GM18526 (cell line): ENCODE data around the gene PRR30.

Source experiments
- POLR2A ChIP-seq: IDR thresholded peaks from 3 replicates; pipeline ENCODE4 v1.6.1; 2011; ENCODE audit not compliant: insufficient read length; ENCODE audit errors: extremely low read depth

PRR30 gene

DNA sequence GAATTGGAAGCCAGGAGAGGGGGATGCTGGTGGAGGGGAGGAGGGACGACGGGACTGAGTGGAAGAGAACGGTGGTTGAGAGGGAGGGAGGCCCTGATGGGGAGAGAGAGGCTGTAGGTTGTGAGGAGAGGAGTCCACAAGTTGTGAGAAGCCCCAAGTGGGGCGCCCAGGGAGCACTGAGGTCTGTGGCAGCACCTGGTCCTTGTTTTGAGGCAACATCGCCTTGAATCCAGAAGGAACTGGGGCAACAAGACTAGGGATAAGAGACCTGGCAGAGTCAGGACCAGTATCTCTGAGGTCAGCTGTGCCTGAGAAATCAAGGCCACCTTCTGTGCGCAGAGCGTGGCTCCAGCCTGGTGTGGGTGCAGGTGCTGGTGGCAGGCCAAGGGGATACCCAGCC is 1.1 kb downstream of the PRR30 start:
- no peak for TF ChIP-seq POLR2A

DNA sequence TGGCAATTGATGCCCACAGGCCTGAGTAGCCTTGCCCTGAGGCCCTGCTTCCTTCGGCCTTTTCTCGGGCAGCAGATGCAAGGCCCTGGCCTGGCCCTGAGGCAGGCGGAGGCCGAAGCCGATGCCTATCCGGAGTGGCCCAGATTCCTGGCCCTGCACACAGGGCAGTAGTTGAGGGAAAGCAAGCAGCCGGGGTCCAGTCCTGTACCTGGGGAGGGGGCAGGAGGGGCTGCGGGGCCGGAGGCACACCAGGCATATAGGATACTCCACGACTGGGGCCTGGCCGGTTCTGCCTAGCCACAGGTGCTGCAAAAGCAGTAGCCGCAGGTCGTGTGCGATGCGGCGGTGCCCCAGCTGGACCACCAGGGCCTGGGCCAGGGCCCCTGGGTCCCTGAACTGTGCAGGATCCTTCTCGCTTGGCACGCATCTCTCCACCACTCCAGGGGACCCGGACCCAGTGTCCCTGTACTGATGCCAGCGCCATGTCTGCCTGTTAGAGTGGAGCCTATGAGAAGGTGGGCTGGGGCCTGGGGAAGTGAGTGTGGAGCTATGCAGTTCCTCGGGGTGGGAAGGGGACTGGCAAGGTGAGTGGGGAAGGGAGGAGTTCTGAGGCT is 1.8 kb downstream of the PRR30 start:
- no peak for TF ChIP-seq POLR2A

DNA sequence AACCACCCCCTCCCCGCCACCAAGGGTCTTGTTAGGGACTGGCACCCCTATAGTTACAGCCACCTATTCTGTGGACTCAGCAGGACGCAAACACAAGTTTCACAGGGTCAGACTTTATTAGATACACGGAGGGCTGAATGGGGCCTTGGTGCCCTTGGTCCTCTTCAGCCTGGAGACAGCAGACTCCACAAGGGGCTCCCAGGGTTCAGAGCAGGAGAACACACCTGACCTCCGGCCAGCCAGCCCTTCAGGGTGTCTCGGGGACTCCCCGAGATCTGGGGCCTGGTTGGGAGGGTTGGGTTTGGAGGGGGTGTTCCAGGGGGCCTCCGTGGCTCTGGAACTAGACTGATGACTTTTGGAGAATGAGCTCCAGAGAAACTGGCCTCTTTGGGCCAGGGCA is 2.5 kb downstream of the PRR30 start:
- no peak for TF ChIP-seq POLR2A

DNA sequence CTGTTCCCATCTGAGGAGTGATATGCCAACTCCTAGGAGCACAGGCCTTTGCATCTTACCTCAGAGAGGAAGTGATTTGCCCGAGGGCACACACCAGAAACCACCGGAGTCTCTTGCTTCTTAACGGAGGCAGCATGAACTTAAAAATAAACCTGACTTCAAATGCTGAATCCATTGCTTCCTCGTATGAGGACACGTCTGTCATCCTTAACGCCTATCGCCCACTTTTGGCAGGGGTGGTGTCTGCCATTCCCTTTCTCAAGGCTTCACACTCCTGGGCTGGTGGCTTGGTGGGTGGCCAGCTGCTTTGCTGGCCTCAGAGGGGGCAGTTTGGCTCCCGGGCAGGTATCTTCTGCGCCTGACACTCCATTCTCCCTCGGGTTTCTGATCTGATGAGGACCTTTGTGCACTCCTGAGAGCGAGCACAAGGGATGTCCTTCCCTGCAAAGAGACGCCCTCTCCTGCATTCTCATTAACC is 3.7 kb downstream of the PRR30 start:
- TF ChIP-seq POLR2A = no peak

DNA sequence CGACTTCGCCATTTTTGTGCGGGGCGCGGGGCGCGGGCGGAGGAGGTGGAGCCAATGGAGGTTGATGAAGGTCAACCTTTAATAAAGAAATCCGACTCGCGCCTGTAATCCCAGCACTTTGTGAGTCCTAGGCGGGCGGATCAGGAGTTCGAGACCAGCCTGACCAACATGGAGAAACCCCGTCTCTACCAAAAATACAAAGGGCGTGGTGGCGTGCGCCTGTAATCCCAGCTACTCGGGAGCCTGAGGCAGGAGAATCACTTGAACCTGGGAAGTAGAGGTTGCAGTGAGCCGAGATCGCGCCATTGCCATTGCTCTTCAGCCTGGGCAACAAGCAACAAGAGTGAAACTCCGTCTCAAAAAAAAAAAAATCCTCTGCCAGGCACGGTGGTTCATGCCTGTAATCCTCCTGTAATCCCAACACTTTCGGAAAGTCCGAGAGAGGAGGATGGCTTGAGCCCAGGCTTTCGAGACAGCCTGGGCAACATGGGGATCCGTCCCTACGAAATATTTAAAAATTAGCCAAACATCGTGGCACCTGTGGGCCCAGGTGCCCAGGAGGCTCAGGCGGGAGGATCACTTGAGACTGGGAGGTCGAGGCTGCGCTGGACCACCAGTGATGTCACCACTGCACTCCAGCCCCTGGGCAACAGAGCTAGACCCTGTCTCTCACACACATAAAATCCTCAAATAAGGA is 4.3 kb downstream of the PRR30 start:
- no peak for TF ChIP-seq POLR2A

DNA sequence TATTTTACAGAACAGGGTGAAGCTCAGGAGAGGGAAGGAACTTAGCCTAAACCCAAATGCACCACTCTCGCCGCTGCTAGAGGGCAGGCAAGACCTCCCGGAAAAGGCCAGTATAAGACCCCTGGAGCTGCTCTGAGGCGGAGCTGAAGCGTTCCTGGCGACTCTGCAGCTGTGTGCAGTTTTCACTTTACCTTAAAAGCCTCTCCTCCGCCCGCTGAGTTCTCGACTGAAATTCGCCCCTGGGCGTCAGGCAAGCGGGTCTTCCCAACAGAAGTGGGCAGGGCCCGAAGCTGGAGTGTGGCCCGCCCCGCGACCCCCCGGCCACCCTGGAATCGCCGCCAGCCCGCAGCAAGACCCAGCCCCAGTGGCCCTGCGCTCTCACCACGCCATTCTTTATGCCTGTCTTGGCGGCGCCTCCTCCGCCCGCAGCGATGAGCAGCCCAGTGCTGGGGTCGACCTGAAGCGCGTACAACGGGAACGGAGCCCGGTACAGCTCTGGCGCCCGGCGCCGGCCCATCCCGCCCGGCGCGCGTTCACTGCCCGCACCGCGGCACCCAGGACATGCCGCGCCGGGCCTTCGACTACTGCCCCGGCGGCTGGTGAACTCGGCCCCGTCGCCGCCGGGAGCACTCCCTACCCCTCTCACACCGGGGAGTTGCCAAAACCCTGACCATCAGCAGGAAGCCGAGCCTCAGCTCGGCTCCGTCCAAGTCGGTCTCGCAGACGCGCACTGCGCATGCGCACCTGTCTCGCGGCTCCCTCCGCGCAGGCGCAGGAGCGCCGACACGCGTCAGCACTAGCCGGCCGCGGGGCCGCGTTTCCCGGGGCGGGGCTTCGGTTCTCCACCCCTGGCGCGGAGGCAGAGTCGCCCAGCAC is 5.1 kb downstream of the PRR30 start, which contains the start of gene PREB:
PREB (minus strand) TSS at position 732 of the 876 bp plus-strand sequence; CDS start at position 517, 215 bp downstream.
- TF ChIP-seq POLR2A = peak; percentile 92

DNA sequence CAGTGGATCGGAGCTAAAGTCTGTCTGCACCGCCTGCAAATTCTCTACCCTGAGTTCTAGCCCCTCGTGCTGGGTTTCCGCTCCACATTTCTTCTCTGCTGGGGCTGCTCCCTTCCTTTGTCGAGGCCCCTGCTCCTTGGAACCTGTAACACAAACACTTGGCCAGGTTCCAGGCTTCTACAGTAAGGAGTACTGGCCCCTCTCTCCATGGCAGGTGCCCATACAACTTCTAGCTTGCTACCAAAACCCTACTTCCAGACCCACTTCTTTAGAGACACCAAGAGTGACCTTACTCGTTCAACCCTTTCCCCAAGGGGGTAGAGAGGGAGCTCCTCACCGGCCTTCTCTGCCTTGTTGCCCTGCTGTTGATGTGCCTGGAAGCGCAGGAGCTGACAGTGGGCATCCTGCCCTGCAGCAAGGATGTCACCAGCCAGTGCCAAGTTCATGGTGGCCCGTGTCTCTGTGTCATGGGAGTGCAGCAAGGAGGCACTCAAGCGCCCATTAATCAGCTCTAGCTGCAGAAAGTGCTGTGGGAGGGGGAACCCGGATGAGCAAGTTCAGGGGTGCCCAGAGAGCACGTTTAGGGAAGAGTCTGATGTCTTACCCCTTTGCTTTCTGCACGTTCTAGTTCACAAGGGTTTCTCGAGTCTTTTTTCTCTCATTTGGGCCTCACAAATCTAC is 5.9 kb downstream of the PRR30 start:
- TF ChIP-seq POLR2A = no peak

DNA sequence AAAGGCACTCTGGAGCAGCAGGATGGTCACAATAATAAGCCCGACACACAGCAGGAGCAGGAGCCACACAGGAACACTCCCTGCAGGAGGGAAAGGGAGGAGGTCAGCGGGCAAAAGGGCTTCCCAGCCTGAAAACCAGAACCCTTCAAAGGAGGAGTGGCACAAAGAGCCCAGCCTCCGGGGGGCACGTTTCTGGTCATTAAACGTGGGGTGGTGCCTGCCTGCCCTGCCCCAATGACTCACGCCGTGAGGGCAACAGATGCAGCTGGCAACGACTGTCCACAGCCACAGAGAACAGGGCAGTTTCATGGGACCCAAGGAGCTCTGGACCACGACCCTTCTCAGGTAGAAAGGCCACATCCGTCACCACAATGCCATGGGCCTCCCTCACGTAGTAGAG is 7.8 kb downstream of the PRR30 start:
- TF ChIP-seq POLR2A = no peak

DNA sequence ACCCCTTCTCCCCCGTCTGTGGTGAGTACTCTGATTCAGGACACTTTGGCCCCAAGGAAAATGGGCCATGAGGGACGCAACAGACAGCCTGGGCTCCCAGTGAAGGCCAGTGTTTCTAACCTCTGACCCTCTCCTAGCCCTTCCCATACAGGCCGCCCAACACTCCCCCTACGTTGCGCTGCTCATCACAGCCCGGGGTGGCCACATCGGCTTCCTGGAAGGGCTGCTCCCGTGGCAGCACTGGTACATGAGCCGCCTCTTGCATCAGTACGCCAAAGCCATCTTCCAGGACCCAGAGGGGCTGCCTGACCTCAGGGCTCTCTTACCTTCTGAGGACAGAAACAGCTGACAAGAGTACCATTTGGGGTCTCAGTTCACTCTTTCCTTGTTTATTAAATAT is 8.8 kb downstream of the PRR30 start:
- TF ChIP-seq POLR2A = no peak

DNA sequence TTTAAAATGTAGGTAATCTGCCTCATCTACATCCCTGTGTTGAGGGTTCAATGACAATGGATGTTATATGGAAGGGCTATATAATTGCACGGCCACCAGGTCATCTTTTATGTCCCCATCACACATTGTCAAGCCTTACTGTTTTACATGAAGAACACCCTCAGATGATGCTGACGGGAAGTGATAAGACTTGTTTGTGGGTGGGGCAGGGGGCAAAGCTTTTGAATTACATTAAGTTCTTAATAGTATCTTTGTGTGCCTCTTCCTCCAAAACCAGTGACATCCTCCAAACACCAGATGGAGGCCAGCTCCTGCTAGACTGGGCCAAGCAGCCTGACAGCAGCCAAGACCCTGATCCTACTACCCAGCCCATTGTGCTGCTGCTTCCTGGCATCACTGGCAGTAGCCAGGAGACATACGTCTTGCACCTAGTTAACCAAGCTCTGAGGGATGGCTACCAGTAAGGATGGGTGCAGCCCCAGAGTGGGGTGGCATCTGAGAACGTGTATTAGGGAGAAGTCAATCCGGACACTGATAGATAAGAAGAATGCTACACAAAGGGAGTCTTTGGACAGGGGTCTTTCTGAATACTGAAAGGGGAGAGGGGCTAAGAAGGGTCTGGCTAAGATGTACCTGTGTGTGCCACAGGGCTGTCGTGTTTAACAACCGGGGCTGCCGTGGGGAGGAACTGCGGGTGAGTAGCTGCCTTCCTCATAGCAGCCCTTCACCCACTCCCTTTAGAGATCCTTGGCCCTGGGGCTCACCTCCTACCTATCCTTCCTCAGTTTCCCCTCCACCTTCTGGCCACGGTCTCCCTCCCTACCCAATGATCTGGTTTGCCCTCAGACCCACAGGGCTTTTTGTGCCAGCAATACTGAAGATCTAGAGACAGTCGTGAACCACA is 10.3 kb downstream of the PRR30 start:
- TF ChIP-seq POLR2A = no peak

DNA sequence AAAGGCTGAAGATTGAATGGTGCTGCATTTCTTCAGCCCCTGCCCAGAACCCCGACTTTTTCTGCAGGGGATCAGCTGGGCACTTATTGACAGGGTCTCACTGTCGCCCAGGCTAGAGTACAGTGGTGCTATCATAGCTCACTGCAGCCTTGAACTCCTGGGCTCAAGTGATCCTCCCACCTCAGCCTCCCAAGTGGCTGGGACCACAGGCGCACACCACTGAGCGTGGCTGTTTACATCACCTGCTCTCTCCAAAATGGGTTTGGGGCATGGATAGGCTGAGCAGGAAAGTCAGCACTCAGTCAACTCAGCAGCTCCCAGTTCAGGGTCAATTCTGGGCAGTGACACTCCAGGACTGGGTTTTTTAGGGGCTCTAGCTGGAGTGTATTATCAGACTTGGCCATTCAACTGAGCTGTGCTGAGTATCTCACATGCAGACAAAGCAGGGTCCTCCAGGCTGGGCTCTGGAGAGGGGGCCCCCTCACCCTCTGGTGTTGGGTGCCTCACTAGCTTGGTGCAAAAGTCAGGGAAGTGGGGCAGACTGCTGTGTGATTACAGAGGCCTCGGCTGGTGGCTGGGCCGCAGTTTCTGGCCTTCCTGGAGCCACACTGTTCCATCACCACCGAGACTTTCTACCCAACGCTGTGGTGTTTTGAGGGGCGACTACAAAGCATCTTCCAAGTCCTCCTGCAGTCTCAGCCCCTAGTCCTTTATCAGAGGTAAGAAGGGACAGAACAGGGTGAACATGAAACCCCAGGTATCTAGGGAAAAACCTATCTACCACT is 11.1 kb downstream of the PRR30 start:
- TF ChIP-seq POLR2A = no peak

DNA sequence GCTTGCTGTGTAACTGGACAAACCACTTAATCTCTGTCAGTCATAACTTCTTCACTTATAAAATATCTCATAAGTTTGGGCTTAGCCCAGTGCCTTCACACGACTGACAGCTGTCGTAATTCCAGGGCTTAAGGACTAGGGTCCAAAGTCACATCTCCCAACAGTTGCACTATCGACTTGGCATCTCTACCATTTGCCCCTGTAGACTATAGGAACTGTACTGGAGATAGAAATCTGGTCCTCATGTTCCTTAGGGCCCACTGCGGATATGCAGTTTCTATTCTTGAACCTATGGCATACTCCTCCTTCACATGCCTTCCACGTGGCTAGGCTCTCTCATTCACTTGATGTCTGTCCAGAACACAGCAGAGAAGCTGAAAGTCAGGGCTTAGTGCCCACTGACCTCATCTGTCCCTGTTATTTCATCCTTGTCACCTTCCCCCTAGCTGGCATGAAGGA is 12.9 kb downstream of the PRR30 start:
- no peak for TF ChIP-seq POLR2A

DNA sequence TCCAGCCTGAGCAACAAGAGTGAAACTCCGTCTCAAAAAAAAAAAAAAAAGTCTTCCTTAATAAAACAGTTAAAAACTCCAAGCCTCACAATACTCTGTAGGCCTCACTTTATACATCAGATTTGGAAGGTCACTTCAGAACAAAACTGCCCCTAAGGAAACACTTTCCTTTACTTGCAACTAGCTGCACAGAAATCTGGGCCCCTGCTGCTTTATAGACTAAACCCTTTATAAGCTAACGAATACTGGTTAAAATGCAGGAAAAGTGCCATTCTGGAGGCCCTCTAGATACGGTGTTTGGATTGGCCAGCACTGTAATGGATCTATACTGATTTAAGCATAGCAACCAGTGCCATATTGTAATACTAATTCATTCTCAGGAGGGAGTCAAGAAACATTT is 14.1 kb downstream of the PRR30 start:
- no peak for TF ChIP-seq POLR2A
